ENCODE data around the gene ELFN1. TPM values are rescaled to one million over a fixed set of nuclear protein-coding genes. Genes with fewer than 3 reads are reported as not detected.

Gene ELFN1
- total and polyA plus RNA-seq, 2 donors from 2014 or later = 3.5 to 3.8 TPM

- Histone ChIP-seq H3K27ac (ENCODE audit: low read depth in 2 of 2, low read length in 2 of 2) (no peak overlapping the region), H3K9me3 (ENCODE audit: control insufficient read depth in 2 of 3, insufficient read depth in 1 of 3, low read length in 3 of 3) (no peaks in the 10 kb centered on the region), H3K36me3 (ENCODE audit: control insufficient read depth in 2 of 3, insufficient read depth in 3 of 3, low read length in 3 of 3) (no peaks in the 10 kb centered on the region), H3K4me1 (ENCODE audit: control insufficient read depth in 2 of 3, insufficient read depth in 2 of 3, low read depth in 1 of 3, low read length in 3 of 3) (peaks cover 0 to 8% (median 0%) of the 10 kb centered on the region in 3 donors), H3K4me3 (ENCODE audit: low read length in 3 of 3) (no peak overlapping the region), H3K27me3 (ENCODE audit: control insufficient read depth, insufficient read depth, low read length) (no peaks in the 10 kb centered on the region), H3K9ac (ENCODE audit: low read length in 3 of 3) (no peak overlapping the region)
- no peak for TF ChIP-seq CTCF (IDR thresholded peaks at IDR 0.05; ENCODE audit: borderline replicate concordance, extremely low read depth, insufficient read depth)
- DNase-seq (peak; percentile 72 to 87 (median 81)), FAIRE-seq (no peak)
- intact Hi-C loops (cut with DNase I) = no loop called here
Measured at GRCh38 chr7:1742555-1743303, 72.7 kb downstream of the ELFN1 start.

DNA sequence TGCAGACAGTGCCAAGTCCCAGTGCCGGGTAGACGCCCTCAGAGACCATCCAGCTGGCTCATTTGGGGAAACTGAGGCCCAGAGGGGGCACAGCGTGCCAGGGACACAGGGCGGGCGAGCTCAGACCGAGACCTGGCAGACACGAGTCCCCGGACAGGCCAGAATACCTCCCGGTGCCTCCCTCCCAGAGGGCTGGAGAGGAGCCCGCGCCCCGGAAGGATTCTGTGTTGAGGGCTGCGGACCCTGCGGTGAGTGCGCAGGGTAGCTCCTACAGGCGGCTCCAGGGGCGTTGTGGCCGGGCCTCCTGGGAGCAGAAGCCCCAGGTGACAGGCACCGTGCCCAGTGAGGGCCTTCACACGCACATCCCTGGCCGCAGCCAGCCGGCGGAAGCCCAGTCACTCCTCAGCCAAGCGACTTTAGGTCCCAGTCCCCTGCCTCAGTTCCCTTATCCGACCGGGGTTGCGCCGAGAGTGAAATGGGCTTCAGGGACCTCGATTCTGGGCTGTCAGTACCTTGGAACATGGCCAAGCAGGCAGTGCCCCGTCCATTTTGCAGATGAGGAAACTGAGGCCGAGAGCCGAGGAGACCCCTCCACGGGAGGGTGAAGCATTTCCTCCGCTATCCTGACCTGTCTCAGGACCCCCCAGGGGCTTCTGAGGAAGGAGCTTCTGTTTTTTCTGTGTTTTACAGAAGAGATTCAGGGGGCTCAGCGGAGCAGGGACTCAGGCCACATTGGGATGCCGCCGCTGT is 73.6 kb downstream of the ELFN1 start:
- Histone ChIP-seq H3K9ac (ENCODE audit: low read length in 3 of 3) (no peak overlapping the region), H3K27ac (ENCODE audit: low read depth in 2 of 2, low read length in 2 of 2) (no peak overlapping the region), H3K4me1 (ENCODE audit: control insufficient read depth in 2 of 3, insufficient read depth in 2 of 3, low read depth in 1 of 3, low read length in 3 of 3) (peaks cover 0 to 8% (median 0%) of the 10 kb centered on the region in 3 donors), H3K36me3 (ENCODE audit: control insufficient read depth in 2 of 3, insufficient read depth in 3 of 3, low read length in 3 of 3) (no peaks in the 10 kb centered on the region), H3K9me3 (ENCODE audit: control insufficient read depth in 2 of 3, insufficient read depth in 1 of 3, low read length in 3 of 3) (no peaks in the 10 kb centered on the region), H3K4me3 (ENCODE audit: low read length in 3 of 3) (no peak overlapping the region), H3K27me3 (ENCODE audit: control insufficient read depth, insufficient read depth, low read length) (no peaks in the 10 kb centered on the region)
- TF ChIP-seq CTCF (IDR thresholded peaks at IDR 0.05; ENCODE audit: borderline replicate concordance, extremely low read depth, insufficient read depth) = no peak
- FAIRE-seq (no peak), DNase-seq (peak in 1 of 5 donors; percentile 69)
- intact Hi-C loops (cut with DNase I) = no loop called here

- Histone ChIP-seq H3K4me3 (ENCODE audit: low read length in 3 of 3) (no peak overlapping the region), H3K9me3 (ENCODE audit: control insufficient read depth in 2 of 3, insufficient read depth in 1 of 3, low read length in 3 of 3) (no peaks in the 10 kb centered on the region), H3K36me3 (ENCODE audit: control insufficient read depth in 2 of 3, insufficient read depth in 3 of 3, low read length in 3 of 3) (no peaks in the 10 kb centered on the region), H3K9ac (ENCODE audit: low read length in 3 of 3) (no peak overlapping the region), H3K27ac (ENCODE audit: low read depth in 2 of 2, low read length in 2 of 2) (no peak overlapping the region), H3K27me3 (ENCODE audit: control insufficient read depth, insufficient read depth, low read length) (no peaks in the 10 kb centered on the region), H3K4me1 (ENCODE audit: control insufficient read depth in 2 of 3, insufficient read depth in 2 of 3, low read depth in 1 of 3, low read length in 3 of 3) (peaks cover 0 to 8% (median 0%) of the 10 kb centered on the region in 3 donors)
- DNase-seq = peak in 1 of 5 donors; percentile 69
- TF ChIP-seq CTCF (IDR thresholded peaks at IDR 0.05; ENCODE audit: borderline replicate concordance, extremely low read depth, insufficient read depth) = no peak
- intact Hi-C loops (cut with DNase I) = no loop called here
- no peak for FAIRE-seq
Measured at GRCh38 chr7:1744296-1745017, 74.4 kb downstream of the ELFN1 start.

Measured in kidney (tissue), 14 donors.